Measurements from ENCODE around the gene PEAR1.

The PEAR1 gene

GRCh38 chr1:156884560-156885184 lies 8.8 kb upstream of the PEAR1 start:
- DNase-seq: no peak

DNA sequence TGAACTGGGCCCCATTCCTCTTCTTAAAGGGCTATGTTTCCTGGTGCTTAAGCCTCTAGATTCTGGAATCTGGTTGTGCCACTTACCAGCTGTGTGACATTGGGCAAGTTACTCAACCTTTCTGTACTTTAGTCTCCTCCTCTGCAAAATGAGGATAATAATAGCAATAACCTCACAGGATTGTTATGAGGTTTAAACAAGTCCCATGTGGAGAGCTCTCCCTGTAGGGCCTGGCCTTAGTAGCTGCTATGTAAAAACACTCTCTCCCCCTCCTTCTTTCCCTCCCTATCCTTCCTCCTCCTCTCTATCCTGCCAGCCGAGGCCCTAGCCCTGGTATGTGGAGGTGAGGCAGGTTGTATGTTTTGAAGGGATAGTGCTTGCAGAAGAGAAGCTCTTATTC lies 8.2 kb upstream of the PEAR1 start:
- DNase-seq: no peak

GRCh38 chr1:156885880-156886355 lies 7.6 kb upstream of the PEAR1 start:
- no peak for DNase-seq

GRCh38 chr1:156886583-156887281 lies 6.8 kb upstream of the PEAR1 start:
- DNase-seq: no peak

GRCh38 chr1:156887317-156887716 lies 6.2 kb upstream of the PEAR1 start:
- no peak for DNase-seq

DNA sequence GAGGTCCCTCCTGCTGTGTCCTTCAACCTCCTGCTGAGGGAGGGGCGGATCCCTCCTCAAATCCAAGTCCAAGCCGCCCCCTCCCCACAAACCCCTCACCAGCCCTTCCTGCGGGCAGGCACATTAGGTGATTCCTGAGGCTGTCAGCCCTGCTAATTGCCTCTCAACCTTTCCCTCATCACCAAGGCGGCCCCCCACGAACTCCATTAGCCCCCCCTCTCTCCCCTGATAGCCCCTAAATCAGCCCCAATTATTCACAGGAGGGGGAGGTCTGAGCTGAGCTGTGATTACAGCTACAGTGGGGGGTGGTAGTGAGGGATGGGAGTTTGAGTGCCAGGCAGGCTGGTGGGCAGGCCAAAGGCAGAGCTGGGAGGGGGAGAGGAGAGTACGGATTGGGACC lies 5.8 kb upstream of the PEAR1 start:
- DNase-seq: no peak

DNA sequence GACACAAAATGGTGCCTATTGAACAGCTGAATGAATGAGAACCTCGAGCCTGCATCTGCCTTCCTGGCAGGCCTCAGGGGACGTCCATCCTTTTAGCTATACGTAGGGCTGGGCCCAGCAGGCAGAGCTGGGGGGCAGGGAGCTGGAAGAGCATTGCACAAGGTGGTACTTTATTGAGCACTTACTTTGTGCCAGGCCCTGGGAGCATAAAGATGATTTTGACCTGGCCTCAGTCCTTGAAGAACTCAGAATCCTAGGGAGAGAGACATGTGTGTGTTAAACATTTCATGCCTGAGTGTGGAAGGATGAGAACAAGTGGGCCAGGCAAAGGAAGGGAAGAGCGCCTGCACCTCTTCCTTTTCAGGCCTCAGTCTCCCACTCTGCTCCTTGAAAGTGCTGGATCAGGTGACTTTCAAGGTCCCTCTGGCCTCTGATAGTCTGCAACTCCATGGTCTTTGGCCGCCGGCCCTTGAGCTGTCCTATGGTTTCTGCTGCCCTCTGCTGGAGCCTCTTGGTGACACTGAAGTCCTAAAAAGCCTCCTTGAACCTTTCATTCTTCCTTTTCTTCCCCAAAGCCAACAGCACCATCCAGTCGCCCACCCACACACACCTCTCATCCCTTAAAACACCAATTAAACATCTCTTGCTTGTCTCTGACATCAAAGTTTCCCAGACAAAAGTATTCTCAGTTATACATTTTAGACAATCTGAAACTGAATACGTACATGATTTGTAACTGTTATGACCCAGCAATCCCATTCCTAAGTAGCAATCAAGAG lies 3.5 kb upstream of the PEAR1 start:
- peak; percentile 19 for DNase-seq

DNA sequence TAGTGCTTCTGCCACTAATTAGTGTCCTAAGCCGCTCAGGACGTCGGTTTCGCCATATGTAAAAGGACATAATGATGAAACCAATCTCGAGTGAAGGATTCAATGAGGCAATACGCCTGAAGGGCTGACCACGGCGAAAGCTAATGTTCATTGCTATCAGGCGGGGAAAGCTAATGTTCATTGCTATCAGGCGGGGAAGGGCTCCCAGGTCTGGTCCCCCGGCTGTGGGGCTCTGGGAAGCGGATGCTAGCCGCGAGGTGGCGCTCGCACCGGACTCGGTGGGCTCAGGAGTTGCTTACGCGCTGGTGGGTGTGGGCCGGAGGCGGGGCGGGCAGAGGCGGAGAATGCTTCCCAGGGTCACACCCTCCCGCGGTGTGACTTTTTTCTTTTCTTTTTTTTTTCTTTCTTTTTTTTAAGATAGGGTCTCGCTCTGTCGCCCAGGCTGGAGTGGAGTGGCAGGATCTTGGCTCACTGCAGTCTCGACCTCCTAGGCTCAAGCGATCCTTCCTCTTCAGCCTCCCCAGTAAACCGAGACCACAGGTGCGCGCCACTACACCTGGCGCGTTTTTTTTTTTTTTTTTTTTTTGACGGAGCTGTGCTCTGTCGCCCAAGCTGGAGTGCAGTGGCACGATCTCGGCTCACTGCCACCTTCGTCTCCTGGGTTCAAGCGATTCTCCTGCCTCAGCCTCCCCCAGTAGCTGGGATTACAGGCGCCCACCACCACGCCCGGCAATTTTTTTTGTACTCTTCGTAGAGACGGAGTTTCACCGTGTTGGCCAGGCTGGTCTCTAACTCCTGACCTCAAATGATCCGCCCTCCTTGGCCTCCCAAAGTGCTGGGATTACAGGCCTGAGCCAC lies 1.1 kb upstream of the PEAR1 start:
- DNase-seq: peak; percentile 76

DNA sequence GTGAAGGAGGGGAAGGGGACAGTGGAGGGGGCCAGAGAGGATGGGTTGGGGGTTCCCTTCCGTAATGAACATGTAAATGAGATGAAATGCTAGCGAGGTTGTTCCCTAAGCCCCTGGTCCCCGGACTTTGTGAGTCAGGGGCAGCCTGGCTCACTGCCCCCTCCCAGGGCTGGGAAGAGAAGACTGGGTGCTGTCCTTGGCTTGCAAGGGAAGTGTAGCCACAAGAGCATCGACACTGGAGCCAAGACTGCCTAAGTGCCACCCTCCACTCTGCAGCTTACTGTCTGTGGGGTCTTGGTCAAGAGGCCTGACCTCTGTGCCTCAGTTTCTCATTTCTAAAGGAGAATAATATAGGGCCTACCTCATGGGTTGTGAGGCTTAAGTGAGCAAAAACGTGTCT lies 483 bp downstream of the PEAR1 start:
- no peak for DNase-seq

- DNase-seq: no peak
Observed at GRCh38 chr1:156894711-156895454, 1.4 kb downstream of the PEAR1 start.

DNA sequence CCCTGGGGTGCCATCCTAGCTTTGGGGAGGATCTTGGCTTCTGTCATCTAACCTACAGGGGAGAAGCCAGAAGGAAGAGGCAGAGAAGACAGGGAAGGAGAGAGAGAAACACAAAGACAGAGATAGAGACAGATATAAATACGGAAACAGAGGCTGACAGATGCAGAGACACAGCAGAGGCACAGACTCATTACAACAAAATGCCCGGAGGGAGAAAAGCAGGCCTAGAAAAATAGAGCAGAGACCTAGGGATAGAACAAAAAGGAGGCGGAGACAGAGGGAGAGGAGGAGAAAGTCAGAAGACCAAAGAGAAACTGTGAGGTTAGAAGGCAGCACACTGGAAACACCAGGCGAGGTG lies 1.9 kb downstream of the PEAR1 start:
- DNase-seq: no peak

DNA sequence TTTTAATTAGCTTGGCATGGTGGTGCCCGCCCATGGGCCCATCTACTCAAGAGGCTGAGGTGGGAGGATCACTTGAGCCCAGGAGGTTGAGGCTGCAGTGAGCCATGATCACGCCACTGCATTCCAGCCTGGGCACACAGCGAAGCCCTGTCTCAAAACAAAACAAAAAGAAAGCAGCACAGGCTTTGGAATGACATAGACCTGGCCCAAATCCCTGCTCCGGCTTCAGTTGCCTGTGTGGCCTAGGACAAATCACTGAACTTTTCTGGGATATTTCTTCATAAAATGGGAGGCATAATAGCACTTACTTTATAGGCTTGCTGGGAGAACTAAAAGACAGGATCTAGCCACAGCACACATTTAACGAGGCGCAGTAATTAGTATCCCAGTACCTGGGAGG lies 2.4 kb downstream of the PEAR1 start:
- no peak for DNase-seq

DNA sequence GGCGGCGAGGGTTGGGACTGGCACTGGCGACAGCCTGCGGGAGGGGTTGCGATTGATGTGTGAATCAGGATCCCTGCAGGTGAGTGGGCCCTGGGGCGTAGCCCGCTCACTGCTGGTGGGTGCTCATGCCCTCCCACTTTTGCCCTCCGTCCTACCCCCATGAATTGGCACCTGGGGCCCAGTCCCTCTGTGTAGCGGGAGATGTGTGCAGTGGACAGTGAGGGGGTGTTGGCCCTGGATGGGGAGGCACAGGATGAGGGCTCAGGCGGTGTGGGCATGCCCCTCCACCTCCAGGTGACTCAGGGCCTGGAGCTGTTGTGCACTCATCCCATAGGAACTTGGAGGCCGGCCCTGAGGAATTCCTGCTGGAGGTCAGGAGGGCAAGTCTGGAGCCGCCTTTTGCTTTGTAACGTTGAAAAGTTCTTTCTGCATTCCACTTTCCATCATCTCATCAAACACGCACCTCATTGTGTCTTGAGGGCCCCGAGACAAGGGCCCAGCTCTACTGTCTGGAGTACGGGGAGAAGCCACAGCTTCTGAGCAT lies 3.0 kb downstream of the PEAR1 start:
- DNase-seq: no peak

DNA sequence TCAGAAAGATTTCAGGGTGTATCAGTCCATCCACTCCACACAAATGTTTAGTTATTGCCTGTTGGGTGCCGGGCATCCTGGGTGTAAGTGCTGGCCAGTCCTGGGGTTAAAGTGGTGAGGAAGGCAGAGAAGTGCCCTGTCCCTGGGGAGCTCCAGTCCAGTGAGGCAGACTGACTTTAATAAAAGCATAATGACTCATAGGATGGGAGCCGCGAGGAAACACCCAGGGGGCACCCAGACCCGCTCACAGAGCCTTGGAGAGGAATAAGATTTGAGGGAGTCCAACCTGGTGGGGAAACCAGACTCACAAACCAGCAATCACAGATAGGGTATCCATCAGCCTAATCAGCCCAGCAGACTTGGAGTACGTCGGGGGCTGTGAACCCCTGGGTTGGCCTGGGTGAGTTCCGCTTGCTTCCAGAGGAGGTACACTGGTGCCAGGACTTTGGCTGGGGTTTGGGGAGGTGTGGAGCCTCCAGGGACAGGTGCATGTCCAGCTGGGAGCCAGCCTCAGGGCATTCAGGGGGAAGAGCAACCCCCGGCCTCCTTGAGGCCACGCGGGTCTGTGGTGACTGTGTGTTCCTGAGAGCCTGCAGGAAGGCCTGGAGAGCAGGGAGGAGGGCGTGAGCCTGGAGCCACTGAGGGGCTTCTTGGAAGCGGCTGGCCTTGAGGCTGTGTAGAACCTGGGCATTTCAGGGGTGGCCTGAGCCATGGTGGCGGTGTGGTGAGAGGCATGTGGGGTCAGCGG lies 3.7 kb downstream of the PEAR1 start:
- DNase-seq: no peak

GRCh38 chr1:156898161-156898566 lies 4.6 kb downstream of the PEAR1 start:
- no peak for DNase-seq

DNA sequence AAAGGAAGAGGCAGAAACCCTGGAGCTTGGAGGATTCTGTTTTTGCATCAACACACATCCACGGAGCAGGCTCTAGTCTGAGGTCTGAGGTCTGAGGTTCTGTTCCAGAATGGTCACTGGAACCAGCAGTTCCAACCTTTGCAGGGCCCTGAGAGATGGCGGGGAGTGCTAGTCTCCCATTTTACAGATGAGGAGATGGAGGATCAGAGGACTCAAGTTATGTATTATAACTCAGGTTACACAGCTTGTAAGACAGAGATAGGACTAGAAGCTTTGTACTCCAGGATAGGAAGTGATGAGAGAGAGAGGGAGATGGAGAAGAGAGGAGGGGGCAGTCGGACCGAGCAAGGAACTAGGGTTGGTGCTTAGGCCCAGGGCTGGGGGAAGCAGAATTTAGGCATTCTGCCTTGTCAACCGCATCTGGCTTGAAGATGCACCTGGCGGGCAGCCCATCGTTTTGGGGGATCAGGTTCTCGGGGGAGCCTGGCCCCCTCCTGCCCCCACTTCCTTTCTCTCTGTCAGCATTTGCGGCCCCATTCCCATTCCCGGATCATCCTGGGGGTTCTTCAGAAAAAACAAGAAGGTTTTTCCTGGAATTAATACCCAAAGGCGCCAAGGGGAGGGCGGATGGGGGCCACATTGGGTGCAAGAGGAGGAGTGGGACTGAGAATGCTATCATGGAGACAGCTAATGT lies 5.6 kb downstream of the PEAR1 start:
- DNase-seq: no peak

DNA sequence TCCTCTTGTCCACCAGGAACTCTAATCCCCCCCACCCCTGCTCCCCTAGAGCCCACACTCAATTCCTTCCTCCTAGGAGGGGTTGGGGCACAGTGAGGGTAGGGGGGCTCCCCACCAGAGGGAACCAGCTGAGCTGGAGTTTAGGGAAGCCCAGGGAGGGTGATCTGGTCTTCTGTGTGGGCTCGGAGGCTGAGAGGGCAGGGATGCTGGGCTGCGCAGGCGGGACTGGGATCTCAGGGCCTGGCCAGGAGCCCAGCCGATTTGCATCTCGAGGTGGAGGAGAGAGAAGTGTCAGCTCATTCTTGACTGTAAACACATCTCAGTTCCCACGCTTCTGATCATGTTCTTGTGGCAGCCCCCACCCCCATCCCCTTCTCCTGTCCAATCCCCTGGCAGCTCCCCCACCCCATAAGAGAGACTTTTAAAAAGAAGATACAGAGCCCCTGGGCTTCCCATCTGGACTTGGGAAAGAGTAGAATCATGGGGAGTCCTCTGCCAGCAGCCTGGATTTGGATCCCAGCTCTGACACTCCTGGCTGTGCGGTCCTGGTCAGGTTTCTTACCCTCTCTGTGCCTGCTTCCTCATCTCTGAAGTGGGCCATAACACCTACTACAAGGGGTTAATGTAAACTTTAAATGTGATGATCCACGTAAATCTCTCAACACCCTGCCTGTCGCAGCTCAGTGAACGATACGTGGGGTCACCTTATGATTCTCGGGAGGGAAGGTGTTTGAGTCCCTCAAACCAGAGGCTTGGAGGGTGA lies 6.6 kb downstream of the PEAR1 start:
- DNase-seq: no peak

GRCh38 chr1:156900896-156901589 lies 7.5 kb downstream of the PEAR1 start:
- DNase-seq: no peak

DNA sequence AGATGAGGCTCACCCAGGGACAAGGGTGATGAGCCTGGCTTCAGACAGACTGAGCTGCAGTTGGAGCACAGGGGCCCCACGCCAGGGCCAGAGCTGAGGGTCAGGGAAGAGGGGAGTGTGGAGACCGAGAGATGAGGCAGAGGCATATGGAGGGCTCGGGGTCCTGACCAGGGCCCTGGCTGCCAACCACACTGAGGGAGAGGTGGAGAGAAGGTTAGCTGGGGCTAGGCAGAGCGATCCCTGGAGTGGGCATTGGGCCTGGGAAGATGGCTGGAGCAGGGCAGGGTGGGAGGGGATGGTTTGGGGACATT lies 8.0 kb downstream of the PEAR1 start:
- no peak for DNase-seq

All from activated CD4-positive, alpha-beta T cell treated with anti-CD3 and anti-CD28 coated beads for 1 hour (primary cell).